Activated B cell treated with CpG ODN at 0.5 μM for 24 hours (primary cell): ENCODE measurements around the gene SFMBT1. TPM values are rescaled to one million over a fixed set of nuclear protein-coding genes. Genes with fewer than 3 reads are reported as not detected.

Experiments
- ATAC-seq: fragments of 200-7000 bp; cut with Tn5 transposase; one replicate; pipeline ENCODE4 v1.10.0; 2021; ENCODE audit warnings: low read depth, mild to moderate bottlenecking, moderate library complexity
- CTCF ChIA-PET: fragments of 350-600 bp; sonication (Branson Sonifier 250); formaldehyde crosslinking; loops from one replicate; lab custom pipeline; 2021; ENCODE audit warnings: antibody characterized with exemption; lab: Charles Lee
- POLR2A ChIA-PET: fragments of 350-600 bp; sonication (Branson Sonifier 250); formaldehyde crosslinking; loops from one replicate; lab custom pipeline; 2021; ENCODE audit warnings: antibody characterized with exemption; lab: Charles Lee
- DNase-seq: peaks from one replicate; pipeline ENCODE4 v3.0.0; 2022
- H3K27ac Mint-ChIP-seq: one replicate; pipeline ENCODE4 v1.8.0; 2020; ENCODE audit warnings: mixed read lengths
- H3K27me3 Mint-ChIP-seq: one replicate; pipeline ENCODE4 v1.8.0; 2021; ENCODE audit warnings: mixed read lengths
- H3K36me3 Mint-ChIP-seq: one replicate; pipeline ENCODE4 v1.8.0; 2021; ENCODE audit warnings: low read depth, mixed read lengths
- H3K4me1 Mint-ChIP-seq: one replicate; pipeline ENCODE4 v1.8.0; 2021; ENCODE audit warnings: mixed read lengths
- H3K4me3 Mint-ChIP-seq: one replicate; pipeline ENCODE4 v1.8.0; 2020; ENCODE audit warnings: mild to moderate bottlenecking, mixed read lengths
- H3K9me3 Mint-ChIP-seq: one replicate; pipeline ENCODE4 v1.8.0; 2020; ENCODE audit warnings: mixed read lengths
- CTCF ChIP-seq: fragments of 200-600 bp; IDR thresholded peaks from one replicate; pipeline ENCODE4 v1.8.0; 2022; ENCODE audit warnings: antibody characterized with exemption, mild to moderate bottlenecking
- intact Hi-C: fragments of 100-400 bp; cut with micrococcal nuclease; formaldehyde crosslinking; loops from one replicate; pipeline ENCODE4 v1.15.1; 2024
- total RNA-seq: library from RNA; stranded (reverse); gene quantifications from 2 replicates; pipeline ENCODE4 v1.2.3, GENCODE V29; 2022

The SFMBT1 gene
- total RNA-seq, 1 donor from 2014 or later, result 31.6 TPM

- intact Hi-C loops, result no loop called here
- CTCF ChIA-PET, result no interaction called here
- H3K4me3 Mint-ChIP-seq, result no peak overlapping the region
- no peaks in the 10 kb centered on the region for H3K9me3 Mint-ChIP-seq
- DNase-seq (no peak), ATAC-seq (no peak)
- no peak overlapping the region for H3K27ac Mint-ChIP-seq
- no peak for TF ChIP-seq CTCF
- peaks cover 16% of the 10 kb centered on the region for H3K36me3 Mint-ChIP-seq
- H3K27me3 Mint-ChIP-seq, result no peaks in the 10 kb centered on the region
- peaks cover 3% of the 10 kb centered on the region for H3K4me1 Mint-ChIP-seq
- POLR2A ChIA-PET, result no interaction called here
These were observed 46.9 kb downstream of the SFMBT1 start for GRCh38 chr3:52998771-52999513.

GRCh38 chr3:52990637-52991036 is 55.2 kb downstream of the SFMBT1 start:
- TF ChIP-seq CTCF, result no peak
- H3K4me3 Mint-ChIP-seq, result no peak overlapping the region

GRCh38 chr3:52986938-52987337 is 58.9 kb downstream of the SFMBT1 start:
- Mint-ChIP-seq H3K4me1 (peaks cover 64% of the 10 kb centered on the region), H3K4me3 (no peak overlapping the region), H3K27me3 (no peaks in the 10 kb centered on the region), H3K9me3 (no peaks in the 10 kb centered on the region), H3K27ac (no peak overlapping the region), H3K36me3 (no peaks in the 10 kb centered on the region)
- CTCF ChIA-PET, result interaction anchor here (0.8 to 1.8 kb wide), 3 partner anchors 60 to 141 kb away, joined by 3 read pairs; no protein-coding TSS in a partner anchor
- no peak for TF ChIP-seq CTCF
- ATAC-seq (no peak), DNase-seq (no peak)
- intact Hi-C loops, result loop anchor here (2.0 to 5.0 kb wide), 2 partner anchors 140 to 244 kb away; no protein-coding TSS in a partner anchor
- POLR2A ChIA-PET, result no interaction called here

More at GRCh38 chr3:52990637-52991036, 55.2 kb downstream of the SFMBT1 start:
- H3K9me3 Mint-ChIP-seq, result no peaks in the 10 kb centered on the region
- H3K27me3 Mint-ChIP-seq, result no peaks in the 10 kb centered on the region
- CTCF ChIA-PET, result no interaction called here
- POLR2A ChIA-PET, result interaction anchor here (0.6 kb wide), 1 partner anchor 40 kb away, joined by 4 read pairs; no protein-coding TSS in a partner anchor
- no peaks in the 10 kb centered on the region for H3K36me3 Mint-ChIP-seq
- DNase-seq (no peak), ATAC-seq (no peak)
- H3K27ac Mint-ChIP-seq, result no peak overlapping the region
- intact Hi-C loops, result no loop called here
- H3K4me1 Mint-ChIP-seq, result peaks cover 36% of the 10 kb centered on the region

GRCh38 chr3:52986049-52986448 is 59.8 kb downstream of the SFMBT1 start:
- no peak overlapping the region for H3K27ac Mint-ChIP-seq
- CTCF ChIA-PET, result interaction anchor here (1.3 to 2.0 kb wide), 3 partner anchors 54 to 137 kb away, joined by 3 to 6 read pairs (median 4); no protein-coding TSS in a partner anchor
- no peaks in the 10 kb centered on the region for H3K36me3 Mint-ChIP-seq
- DNase-seq (no peak), ATAC-seq (no peak)
- H3K9me3 Mint-ChIP-seq, result no peaks in the 10 kb centered on the region
- POLR2A ChIA-PET, result interaction anchor here (0.7 to 0.8 kb wide), 2 partner anchors 60 to 87 kb away, joined by 3 read pairs; partner anchors contain the start of gene SFMBT1
- H3K4me1 Mint-ChIP-seq, result peaks cover 61% of the 10 kb centered on the region
- H3K27me3 Mint-ChIP-seq, result no peaks in the 10 kb centered on the region
- intact Hi-C loops, result loop anchor here (2.0 to 5.0 kb wide), 2 partner anchors 139 to 243 kb away; no protein-coding TSS in a partner anchor
- no peak for TF ChIP-seq CTCF
- H3K4me3 Mint-ChIP-seq, result no peak overlapping the region

- CTCF ChIA-PET, result interaction anchor here (0.7 to 1.6 kb wide), 4 partner anchors 13 to 53 kb away, joined by 3 to 9 read pairs (median 3); no protein-coding TSS in a partner anchor
- Mint-ChIP-seq H3K9me3 (no peaks in the 10 kb centered on the region), H3K27me3 (no peaks in the 10 kb centered on the region), H3K4me3 (peak overlapping the region; percentile 36), H3K27ac (peak overlapping the region; percentile 86), H3K36me3 (no peaks in the 10 kb centered on the region), H3K4me1 (peaks cover 51% of the 10 kb centered on the region)
- no peak for TF ChIP-seq CTCF
- peak; percentile 13 for ATAC-seq
- DNase-seq, result no peak
- POLR2A ChIA-PET, result interaction anchor here (0.8 to 2.6 kb wide), 6 partner anchors 18 to 213 kb away, joined by 3 to 22 read pairs (median 5); partner anchors contain the start of genes NEK4 and SFMBT1
- intact Hi-C loops, result loop anchor here (1.0 to 2.0 kb wide), 4 partner anchors 34 to 62 kb away; partner anchors contain the start of gene SFMBT1
These were observed 62.0 kb downstream of the SFMBT1 start for GRCh38 chr3:52983828-52984227.
